ENCODE data around the gene KCNQ1. TPM values are rescaled to one million over a fixed set of nuclear protein-coding genes. Genes with fewer than 3 reads are reported as not detected.

KCNQ1 gene
- polyA plus RNA-seq, 1 donor (not counting 4 experiments of a cell fraction or from before 2014, with no cell fraction given): not detected

GRCh38 chr11:2674658-2675131 lies 229.9 kb downstream of the KCNQ1 start:
- no peak overlapping the region for H3K4me3 ChIP-seq (ENCODE audit: control insufficient read depth in 2 of 3, extremely low read depth in 1 of 3, insufficient read depth in 2 of 3, low read depth in 1 of 3, low read length in 3 of 3)
- no peaks in the 10 kb centered on the region for H3K27me3 ChIP-seq (ENCODE audit: control insufficient read depth, extremely low read depth, insufficient read depth, low read length)
- no peaks in the 10 kb centered on the region for H3K9me3 ChIP-seq (ENCODE audit: control insufficient read depth, low read depth, low read length)
- H3K4me2 ChIP-seq (ENCODE audit: control insufficient read depth, extremely low read depth, insufficient read depth, low read depth, low read length): no peak overlapping the region
- no peak overlapping the region for H3K9ac ChIP-seq (ENCODE audit: control insufficient read depth, extremely low read depth, insufficient read depth, low read length)
- dilution Hi-C loops (cut with MboI; ENCODE audit: extremely low pct_ligation_motif_present, low sequenced_read_pairs): no loop called here
- FAIRE-seq (no peak), DNase-seq (ENCODE audit: low read depth, low spot score) (no peak)
- no peak for TF ChIP-seq EZH2 (IDR thresholded peaks at IDR 0.05; ENCODE audit: low read length)
- H3K79me2 ChIP-seq (ENCODE audit: control insufficient read depth, insufficient read depth, low read length): no peaks in the 10 kb centered on the region
- H2AFZ ChIP-seq (ENCODE audit: control insufficient read depth, low read length): no peak overlapping the region
- H3K4me1 ChIP-seq (ENCODE audit: control insufficient read depth, extremely low read depth, insufficient read depth, low read length): no peaks in the 10 kb centered on the region
- no peak overlapping the region for H3K27ac ChIP-seq (ENCODE audit: control insufficient read depth, insufficient read depth, low read length)
- no peaks in the 10 kb centered on the region for H3K9me1 ChIP-seq (ENCODE audit: control insufficient read depth, extremely low read depth, insufficient read depth, low read length)
- H3K36me3 ChIP-seq (ENCODE audit: control insufficient read depth in 2 of 2, extremely low read depth in 1 of 2, insufficient read depth in 2 of 2, low read length in 2 of 2): no peaks in the 10 kb centered on the region
- H4K20me1 ChIP-seq (ENCODE audit: control insufficient read depth, extremely low read depth, insufficient read depth, low read length): no peaks in the 10 kb centered on the region

- H2AFZ ChIP-seq (ENCODE audit: control insufficient read depth, low read length): no peak overlapping the region
- DNase-seq (ENCODE audit: low read depth, low spot score) (no peak), FAIRE-seq (no peak)
- no peak overlapping the region for H3K4me2 ChIP-seq (ENCODE audit: control insufficient read depth, extremely low read depth, insufficient read depth, low read depth, low read length)
- no peaks in the 10 kb centered on the region for H3K9me3 ChIP-seq (ENCODE audit: control insufficient read depth, low read depth, low read length)
- no peaks in the 10 kb centered on the region for H3K9me1 ChIP-seq (ENCODE audit: control insufficient read depth, extremely low read depth, insufficient read depth, low read length)
- H4K20me1 ChIP-seq (ENCODE audit: control insufficient read depth, extremely low read depth, insufficient read depth, low read length): no peaks in the 10 kb centered on the region
- H3K27me3 ChIP-seq (ENCODE audit: control insufficient read depth, extremely low read depth, insufficient read depth, low read length): no peaks in the 10 kb centered on the region
- no peak overlapping the region for H3K27ac ChIP-seq (ENCODE audit: control insufficient read depth, insufficient read depth, low read length)
- dilution Hi-C loops (cut with MboI; ENCODE audit: extremely low pct_ligation_motif_present, low sequenced_read_pairs): no loop called here
- H3K9ac ChIP-seq (ENCODE audit: control insufficient read depth, extremely low read depth, insufficient read depth, low read length): no peak overlapping the region
- H3K36me3 ChIP-seq (ENCODE audit: control insufficient read depth in 2 of 2, extremely low read depth in 1 of 2, insufficient read depth in 2 of 2, low read length in 2 of 2): no peaks in the 10 kb centered on the region
- TF ChIP-seq EZH2 (IDR thresholded peaks at IDR 0.05; ENCODE audit: low read length) (no peak), CTCF (optimal IDR thresholded peaks at IDR 0.05 in 1 of 3, IDR thresholded peaks at IDR 0.05 in 1 of 3, conservative IDR thresholded peaks at IDR 0.05 in 1 of 3; ENCODE audit: extremely low read depth in 1 of 3, insufficient read depth in 2 of 3, low read length in 3 of 3) (no peak)
- no peaks in the 10 kb centered on the region for H3K79me2 ChIP-seq (ENCODE audit: control insufficient read depth, insufficient read depth, low read length)
- no peak overlapping the region for H3K4me3 ChIP-seq (ENCODE audit: control insufficient read depth in 2 of 3, extremely low read depth in 1 of 3, insufficient read depth in 2 of 3, low read depth in 1 of 3, low read length in 3 of 3)
- no peaks in the 10 kb centered on the region for H3K4me1 ChIP-seq (ENCODE audit: control insufficient read depth, extremely low read depth, insufficient read depth, low read length)
These were observed 230.7 kb downstream of the KCNQ1 start for GRCh38 chr11:2675540-2675939.

GRCh38 chr11:2677127-2677526 lies 232.3 kb downstream of the KCNQ1 start:
- DNase-seq (ENCODE audit: low read depth, low spot score) (no peak), FAIRE-seq (no peak)
- no peaks in the 10 kb centered on the region for H3K9me1 ChIP-seq (ENCODE audit: control insufficient read depth, extremely low read depth, insufficient read depth, low read length)
- dilution Hi-C loops (cut with MboI; ENCODE audit: extremely low pct_ligation_motif_present, low sequenced_read_pairs): no loop called here
- TF ChIP-seq EZH2 (IDR thresholded peaks at IDR 0.05; ENCODE audit: low read length) (no peak), CTCF (optimal IDR thresholded peaks at IDR 0.05 in 1 of 3, IDR thresholded peaks at IDR 0.05 in 1 of 3, conservative IDR thresholded peaks at IDR 0.05 in 1 of 3; ENCODE audit: extremely low read depth in 1 of 3, insufficient read depth in 2 of 3, low read length in 3 of 3) (no peak)
- no peaks in the 10 kb centered on the region for H3K79me2 ChIP-seq (ENCODE audit: control insufficient read depth, insufficient read depth, low read length)
- H3K4me3 ChIP-seq (ENCODE audit: control insufficient read depth in 2 of 3, extremely low read depth in 1 of 3, insufficient read depth in 2 of 3, low read depth in 1 of 3, low read length in 3 of 3): no peak overlapping the region
- H4K20me1 ChIP-seq (ENCODE audit: control insufficient read depth, extremely low read depth, insufficient read depth, low read length): no peaks in the 10 kb centered on the region
- no peak overlapping the region for H2AFZ ChIP-seq (ENCODE audit: control insufficient read depth, low read length)
- H3K27me3 ChIP-seq (ENCODE audit: control insufficient read depth, extremely low read depth, insufficient read depth, low read length): no peaks in the 10 kb centered on the region
- H3K4me1 ChIP-seq (ENCODE audit: control insufficient read depth, extremely low read depth, insufficient read depth, low read length): no peaks in the 10 kb centered on the region
- no peak overlapping the region for H3K4me2 ChIP-seq (ENCODE audit: control insufficient read depth, extremely low read depth, insufficient read depth, low read depth, low read length)
- H3K36me3 ChIP-seq (ENCODE audit: control insufficient read depth in 2 of 2, extremely low read depth in 1 of 2, insufficient read depth in 2 of 2, low read length in 2 of 2): no peaks in the 10 kb centered on the region
- H3K27ac ChIP-seq (ENCODE audit: control insufficient read depth, insufficient read depth, low read length): no peak overlapping the region
- no peaks in the 10 kb centered on the region for H3K9me3 ChIP-seq (ENCODE audit: control insufficient read depth, low read depth, low read length)
- no peak overlapping the region for H3K9ac ChIP-seq (ENCODE audit: control insufficient read depth, extremely low read depth, insufficient read depth, low read length)

Data from keratinocyte (primary cell).